IPS-15b (cell line): ENCODE measurements around the gene PRDX3.
"Not testable (repeated sequence)": the region's sequence is repeated elsewhere in the genome, so short reads cannot be mapped to it uniquely, and the experiment has no call there.

Experiments used
- H3K27me3 ChIP-seq: one replicate; pipeline ENCODE4 v1.6.1; 2013; ENCODE audit warnings: low read length; ENCODE audit not compliant: control insufficient read depth, insufficient read depth
- H3K36me3 ChIP-seq: one replicate; pipeline ENCODE4 v1.6.1; 2013; ENCODE audit warnings: low read length; ENCODE audit not compliant: control insufficient read depth, insufficient read depth
- H3K4me1 ChIP-seq: one replicate; pipeline ENCODE4 v1.6.1; 2013; ENCODE audit warnings: mild to moderate bottlenecking, low read length; ENCODE audit not compliant: control insufficient read depth, insufficient read depth
- H3K4me3 ChIP-seq: one replicate; pipeline ENCODE4 v1.5.1; 2013; ENCODE audit warnings: low read depth, low read length
- H3K9ac ChIP-seq: one replicate; pipeline ENCODE4 v1.6.1; 2013; ENCODE audit warnings: low read depth, mild to moderate bottlenecking, low read length
- H3K9me3 ChIP-seq: one replicate; pipeline ENCODE4 v1.6.1; 2013; ENCODE audit warnings: mild to moderate bottlenecking, low read length; ENCODE audit not compliant: control insufficient read depth, insufficient read depth

The PRDX3 gene

DNA sequence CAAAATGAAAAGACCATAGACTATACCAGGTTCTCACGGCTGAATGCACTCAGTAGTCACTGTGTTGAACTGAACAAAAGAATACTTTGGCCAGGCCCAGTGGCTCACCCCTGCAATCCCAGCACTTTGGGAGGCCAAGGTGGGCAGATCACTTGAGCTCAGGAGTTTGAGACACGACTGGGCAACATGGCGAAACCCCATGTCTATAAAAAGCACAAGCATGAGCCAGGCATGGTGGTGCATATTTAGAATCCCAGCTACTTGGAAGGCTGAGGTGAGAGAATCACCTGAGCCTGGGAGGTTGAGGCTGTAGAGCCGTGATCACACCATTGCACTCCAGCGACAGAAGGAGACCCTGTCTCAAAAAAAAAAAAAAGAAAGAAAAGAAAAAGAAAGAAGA is 25.6 kb downstream of the PRDX3 start:
- H3K4me3 ChIP-seq, result no peak overlapping the region
- peaks cover 3% of the 10 kb centered on the region for H3K36me3 ChIP-seq
- H3K4me1 ChIP-seq, result no peaks in the 10 kb centered on the region
- H3K9ac ChIP-seq, result no peak overlapping the region
- no peaks in the 10 kb centered on the region for H3K27me3 ChIP-seq
- no peaks in the 10 kb centered on the region for H3K9me3 ChIP-seq

DNA sequence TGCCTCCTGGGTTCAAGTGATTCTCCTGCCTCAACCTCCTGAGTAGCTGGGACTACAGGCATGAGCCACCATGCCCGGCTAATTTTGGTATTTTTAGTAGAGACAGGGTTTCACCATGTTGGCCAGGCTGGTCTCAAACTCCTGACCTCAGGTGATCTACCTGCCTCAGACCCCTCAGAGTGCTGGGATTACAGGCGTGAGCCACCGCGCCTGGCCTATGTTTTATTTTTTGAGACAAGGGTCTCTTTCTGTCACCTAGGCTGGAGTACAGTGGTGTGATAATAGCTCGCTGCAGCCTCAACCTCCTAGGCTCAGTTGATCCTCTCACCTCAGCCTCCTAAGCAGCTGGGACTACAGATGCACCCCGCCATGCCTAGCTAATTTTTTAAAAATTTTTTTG is 27.0 kb downstream of the PRDX3 start:
- not testable (repeated sequence) for H3K4me1 ChIP-seq, H3K9ac ChIP-seq, H3K4me3 ChIP-seq, H3K27me3 ChIP-seq, H3K9me3 ChIP-seq, H3K36me3 ChIP-seq

DNA sequence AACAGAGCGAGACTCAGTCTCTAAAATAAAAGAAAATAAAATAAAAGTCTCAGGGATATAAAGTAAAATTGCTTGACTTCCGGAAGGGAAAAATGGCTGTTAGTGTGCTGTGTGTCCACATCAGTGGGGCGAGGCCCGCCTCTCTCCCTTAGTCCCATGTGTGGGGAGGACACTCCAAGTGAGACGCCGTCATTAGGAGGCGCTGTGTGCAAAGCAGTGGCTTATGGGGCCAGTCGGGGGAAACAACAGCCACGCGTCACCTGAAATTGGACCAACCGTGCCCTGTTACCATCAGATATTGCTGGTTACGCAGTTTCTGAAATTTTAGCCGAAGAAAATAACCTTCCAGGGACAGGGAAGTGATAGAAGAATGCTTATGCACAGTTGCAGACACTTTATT is 28.9 kb downstream of the PRDX3 start:
- peaks cover 13% of the 10 kb centered on the region for H3K36me3 ChIP-seq
- H3K9me3 ChIP-seq, result no peaks in the 10 kb centered on the region
- H3K27me3 ChIP-seq, result no peaks in the 10 kb centered on the region
- no peak overlapping the region for H3K9ac ChIP-seq
- no peaks in the 10 kb centered on the region for H3K4me1 ChIP-seq
- H3K4me3 ChIP-seq, result no peak overlapping the region

DNA sequence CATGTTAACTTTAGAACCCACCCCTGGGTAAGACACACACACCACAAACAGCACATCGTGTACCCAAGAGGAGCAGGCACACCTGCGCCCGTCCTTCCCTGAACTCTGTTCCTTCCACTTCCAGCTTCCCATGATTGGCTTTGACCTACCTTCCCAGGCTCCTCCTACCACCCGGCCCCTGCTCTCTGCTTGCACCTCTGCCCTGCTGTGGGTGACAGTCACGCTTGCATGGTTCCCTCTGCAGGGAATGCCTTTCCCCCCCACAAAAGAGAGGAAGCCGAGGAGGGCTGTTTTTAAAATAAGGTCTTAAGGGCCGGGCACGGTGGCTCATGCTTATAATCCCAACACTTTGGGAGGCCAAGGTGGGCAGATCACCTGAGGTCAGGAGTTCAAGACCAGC is 29.5 kb downstream of the PRDX3 start:
- Histone ChIP-seq H3K4me1 (no peaks in the 10 kb centered on the region), H3K4me3 (no peak overlapping the region), H3K9me3 (no peaks in the 10 kb centered on the region), H3K36me3 (peaks cover 13% of the 10 kb centered on the region), H3K9ac (no peak overlapping the region), H3K27me3 (no peaks in the 10 kb centered on the region)

DNA sequence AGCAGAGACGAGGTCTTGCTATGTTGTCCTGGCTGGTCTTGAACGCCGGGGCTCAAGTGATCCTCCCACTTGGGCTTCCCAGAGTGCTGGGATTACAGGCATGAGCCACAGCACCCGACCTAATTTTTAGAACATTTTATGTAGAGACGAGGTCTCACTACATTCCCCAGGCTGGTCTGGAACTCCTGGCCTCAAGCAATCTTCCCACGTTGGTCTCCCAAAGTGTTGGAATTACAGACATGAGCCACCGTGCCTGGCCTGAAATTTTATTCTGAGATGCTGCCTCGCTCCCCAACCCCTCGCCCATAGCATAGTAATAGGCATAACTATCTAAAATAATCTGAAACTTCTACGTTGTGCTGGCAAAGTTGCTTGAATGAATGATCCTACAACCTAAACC is 35.0 kb downstream of the PRDX3 start:
- peaks cover 12% of the 10 kb centered on the region for H3K36me3 ChIP-seq
- H3K4me3 ChIP-seq, result no peak overlapping the region
- no peak overlapping the region for H3K9ac ChIP-seq
- H3K27me3 ChIP-seq, result no peaks in the 10 kb centered on the region
- H3K4me1 ChIP-seq, result no peaks in the 10 kb centered on the region
- H3K9me3 ChIP-seq, result no peaks in the 10 kb centered on the region

DNA sequence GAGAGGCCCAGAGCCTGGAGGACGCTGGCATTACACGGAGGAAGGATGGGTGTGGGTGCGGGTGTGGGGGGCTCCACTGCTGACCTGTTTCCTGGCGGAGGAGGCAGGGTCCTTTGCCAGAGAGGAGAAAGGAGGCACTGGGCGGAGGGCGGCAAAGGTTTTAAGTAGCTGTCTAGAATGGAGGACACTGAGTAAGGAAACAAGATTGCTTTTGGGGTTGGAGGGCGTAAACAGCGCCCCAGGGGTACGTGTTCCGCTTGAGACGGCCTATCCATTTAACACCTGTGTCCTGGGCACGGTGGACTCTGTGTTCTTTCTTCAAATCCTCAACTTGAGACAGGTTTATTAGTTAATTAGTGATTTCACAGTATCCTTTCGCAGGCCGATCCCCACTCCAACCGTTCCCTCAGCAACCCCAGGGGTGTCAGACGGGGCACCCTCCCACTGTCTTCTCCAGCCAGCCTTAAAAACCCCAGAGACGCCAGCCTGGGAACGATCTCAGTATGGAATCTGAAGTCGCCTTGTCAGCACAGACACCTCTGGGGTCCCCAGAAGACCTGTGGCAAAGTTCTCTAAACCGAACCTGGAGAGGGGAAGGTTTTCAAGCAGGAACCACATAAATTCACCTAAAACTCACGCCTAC is 37.9 kb downstream of the PRDX3 start:
- Histone ChIP-seq H3K4me3 (no peak overlapping the region), H3K36me3 (peaks cover 8% of the 10 kb centered on the region), H3K9me3 (no peaks in the 10 kb centered on the region), H3K9ac (no peak overlapping the region), H3K4me1 (no peaks in the 10 kb centered on the region), H3K27me3 (no peaks in the 10 kb centered on the region)

DNA sequence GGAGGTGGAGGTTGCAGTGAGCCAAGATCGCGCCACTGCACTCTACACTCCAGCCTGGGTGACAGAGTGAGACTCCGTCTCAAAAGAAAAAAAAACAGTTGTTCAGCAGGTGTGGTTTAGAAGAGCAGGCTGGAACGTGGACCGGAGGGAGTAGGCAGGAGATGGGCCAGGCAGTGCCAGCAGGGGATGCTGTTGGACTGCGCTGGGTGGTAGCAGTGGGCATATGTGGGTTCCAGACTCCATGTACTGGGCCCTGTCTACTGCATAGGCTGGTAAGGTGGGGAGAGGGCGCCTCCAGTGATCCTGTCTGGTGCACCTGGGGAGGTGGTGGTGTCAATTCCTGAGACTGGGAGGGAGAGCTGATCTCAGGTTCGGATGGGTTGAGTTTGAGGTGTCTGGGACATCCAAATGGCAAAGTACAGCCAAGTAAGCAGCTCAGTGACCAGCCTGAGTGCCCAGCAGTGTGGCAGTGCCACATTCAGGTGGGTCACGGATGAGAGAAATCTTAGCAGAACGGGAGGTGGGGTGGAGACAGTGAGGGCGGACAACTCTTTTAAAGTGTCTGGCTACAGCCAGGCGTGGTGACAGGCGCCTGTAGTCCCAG is 39.0 kb downstream of the PRDX3 start:
- H3K27me3 ChIP-seq, result no peaks in the 10 kb centered on the region
- no peaks in the 10 kb centered on the region for H3K4me1 ChIP-seq
- H3K9ac ChIP-seq, result no peak overlapping the region
- no peak overlapping the region for H3K4me3 ChIP-seq
- H3K36me3 ChIP-seq, result peaks cover 5% of the 10 kb centered on the region
- no peaks in the 10 kb centered on the region for H3K9me3 ChIP-seq

DNA sequence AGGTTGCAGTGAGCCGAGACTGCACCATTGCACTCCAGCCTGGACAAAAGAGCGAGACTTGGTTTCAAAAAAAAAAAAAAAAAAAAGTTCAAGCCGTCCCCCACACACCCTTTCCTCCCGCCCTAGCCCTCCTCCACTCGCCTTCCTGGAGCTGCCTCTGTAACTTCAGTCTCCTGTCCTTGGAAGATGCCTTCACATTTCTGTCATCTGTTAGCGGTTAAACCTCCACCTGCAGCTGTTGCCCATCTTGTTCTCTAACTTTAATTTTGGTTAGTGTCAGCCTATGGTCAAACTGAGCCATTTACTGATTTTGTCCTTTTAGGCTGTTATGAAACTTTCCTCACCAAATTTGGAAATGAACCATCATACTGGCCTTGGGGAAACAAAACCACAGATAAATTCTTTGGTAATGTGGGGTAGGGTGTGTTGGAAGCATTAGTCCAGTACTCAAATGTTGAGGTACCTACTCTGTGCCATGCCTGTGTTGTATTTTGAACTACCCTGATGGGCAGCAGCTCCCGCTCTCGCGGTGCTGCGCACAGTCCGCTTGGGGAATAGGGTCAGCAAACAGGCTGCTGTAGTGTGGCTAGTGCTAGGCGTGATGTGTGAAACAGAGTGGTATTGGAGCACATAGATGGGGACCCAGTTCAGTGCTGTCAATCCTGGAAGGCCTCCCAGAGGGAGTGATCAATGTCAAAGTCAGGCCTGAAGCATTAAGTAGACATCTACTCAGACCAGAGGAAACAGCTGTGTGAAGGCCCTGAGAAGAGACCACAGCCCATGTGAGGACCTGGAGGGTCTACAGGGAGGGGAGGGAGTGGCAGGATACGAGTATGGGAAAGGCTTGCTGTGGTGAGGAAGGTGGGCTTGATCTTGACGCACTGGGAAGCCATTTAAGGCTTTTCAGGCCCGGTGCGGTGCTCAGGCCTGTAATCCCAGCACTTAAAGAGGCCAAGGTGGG is 40.0 kb downstream of the PRDX3 start:
- Histone ChIP-seq H3K9me3 (no peaks in the 10 kb centered on the region), H3K4me1 (no peaks in the 10 kb centered on the region), H3K4me3 (no peak overlapping the region), H3K27me3 (no peaks in the 10 kb centered on the region), H3K9ac (no peak overlapping the region), H3K36me3 (peaks cover 8% of the 10 kb centered on the region)

DNA sequence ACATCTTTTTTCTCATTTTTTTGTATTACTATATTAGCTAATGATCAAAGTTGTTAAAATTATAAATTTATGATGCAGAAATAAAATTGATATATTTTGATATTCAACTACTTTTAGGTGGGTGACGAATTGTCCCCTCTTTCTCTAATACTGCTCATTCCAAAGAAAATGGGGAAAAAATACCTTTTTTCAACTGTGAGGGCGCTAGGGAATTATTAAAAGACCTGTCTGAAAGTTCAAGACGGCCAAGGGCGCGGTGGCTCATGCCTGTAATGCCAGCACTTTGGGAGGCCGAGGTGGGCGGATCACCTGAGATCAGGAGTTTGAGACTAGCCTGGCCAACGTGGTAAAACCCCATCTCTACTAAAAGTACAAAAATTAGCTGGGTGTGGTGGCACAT is 40.7 kb downstream of the PRDX3 start:
- H3K4me1 ChIP-seq, H3K9ac ChIP-seq, H3K9me3 ChIP-seq, H3K4me3 ChIP-seq, H3K27me3 ChIP-seq: not testable (repeated sequence)
- H3K36me3 ChIP-seq, result peaks cover 11% of the 10 kb centered on the region

DNA sequence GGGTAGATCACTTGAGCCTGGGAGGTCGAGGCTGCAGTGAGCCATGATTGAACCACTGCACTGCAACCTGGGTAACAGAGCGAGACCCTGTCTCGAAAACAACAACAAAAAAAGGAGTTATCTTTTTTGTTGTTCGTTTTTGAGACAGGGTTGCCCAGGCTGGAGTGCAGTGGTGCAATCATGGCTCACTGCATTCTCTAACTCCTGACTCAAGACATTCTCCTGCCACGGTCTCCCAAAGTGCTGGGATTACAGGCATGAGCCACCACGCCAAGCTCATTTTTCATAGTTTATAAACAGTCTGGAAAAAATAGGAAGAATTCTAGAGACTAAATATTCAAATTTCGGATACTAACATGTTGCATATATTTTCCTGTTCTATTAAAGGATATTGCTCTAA is 42.5 kb downstream of the PRDX3 start:
- Histone ChIP-seq H3K36me3 (peaks cover 9% of the 10 kb centered on the region), H3K4me1 (no peaks in the 10 kb centered on the region), H3K9ac (no peak overlapping the region), H3K4me3 (no peak overlapping the region), H3K27me3 (no peaks in the 10 kb centered on the region), H3K9me3 (no peaks in the 10 kb centered on the region)

DNA sequence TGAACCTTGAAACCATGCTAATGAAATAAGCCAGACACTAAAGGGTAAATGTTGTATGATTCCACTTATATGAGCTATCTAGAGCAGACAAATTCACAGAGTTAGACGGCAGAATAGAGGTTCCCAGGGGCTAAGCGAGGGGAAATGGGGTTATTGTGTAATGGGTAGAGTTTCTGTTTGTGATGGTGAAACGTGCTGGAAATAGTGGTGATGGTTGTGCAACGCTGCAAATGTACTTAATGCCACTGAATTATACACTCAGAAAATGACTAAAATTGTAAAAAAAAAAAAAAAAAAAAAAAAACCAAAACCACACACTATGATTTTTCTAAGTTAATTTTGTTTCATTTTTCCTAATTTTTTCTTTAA is 43.1 kb downstream of the PRDX3 start:
- H3K36me3 ChIP-seq, result peaks cover 12% of the 10 kb centered on the region
- H3K27me3 ChIP-seq, result no peaks in the 10 kb centered on the region
- no peaks in the 10 kb centered on the region for H3K4me1 ChIP-seq
- no peaks in the 10 kb centered on the region for H3K9me3 ChIP-seq
- no peak overlapping the region for H3K4me3 ChIP-seq
- H3K9ac ChIP-seq, result no peak overlapping the region

DNA sequence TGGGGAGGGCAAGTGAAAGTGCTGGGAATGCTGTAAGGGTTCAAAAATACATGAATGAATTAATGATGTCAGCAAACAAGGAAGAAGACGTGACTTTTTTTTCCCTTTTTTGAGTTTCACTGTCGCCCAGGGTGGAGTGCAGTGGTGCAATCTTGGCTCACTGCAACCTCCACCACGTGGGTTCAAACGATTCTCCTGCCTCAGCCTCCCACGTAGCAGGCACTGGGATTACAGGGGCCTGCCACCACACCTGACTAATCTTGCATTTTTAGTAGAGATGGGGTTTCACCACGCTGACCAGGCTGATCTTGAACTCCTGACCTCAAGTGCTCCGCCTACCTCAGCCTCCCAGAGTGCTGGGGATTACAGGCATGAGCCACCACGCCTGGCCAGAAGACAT is 44.7 kb downstream of the PRDX3 start:
- H3K9me3 ChIP-seq, result no peaks in the 10 kb centered on the region
- H3K4me3 ChIP-seq, result no peak overlapping the region
- no peaks in the 10 kb centered on the region for H3K4me1 ChIP-seq
- H3K36me3 ChIP-seq, result peaks cover 22% of the 10 kb centered on the region
- H3K27me3 ChIP-seq, result no peaks in the 10 kb centered on the region
- no peak overlapping the region for H3K9ac ChIP-seq
